Sigmoid colon (tissue), 7 donors: Measurements from ENCODE around the gene DKK3. TPM values are rescaled to one million over a fixed set of nuclear protein-coding genes. Genes with fewer than 3 reads are reported as not detected.

Experiments
- DNase-seq: peaks from one replicate; pipeline ENCODE4 v3.0.0-alpha.2; 2019
- H3K27ac ChIP-seq, 4 donors: fragments of 200-600 bp; sonication (generic); one replicate each; pipeline ENCODE4 v1.5.1; 2016 to 2019; ENCODE audit warnings: mild to moderate bottlenecking in 1 of 4
- H3K27me3 ChIP-seq, 3 donors: fragments of 200-600 bp; sonication (generic); one replicate each; pipeline ENCODE4 v1.5.1; 2019; ENCODE audit warnings: mild to moderate bottlenecking in 1 of 3
- H3K36me3 ChIP-seq, 4 donors: fragments of 200-600 bp; sonication (generic); one replicate each; pipeline ENCODE4 v1.5.1; 2016 to 2019
- H3K4me1 ChIP-seq, 4 donors: fragments of 200-600 bp; sonication (generic); one replicate each; pipeline ENCODE4 v1.5.1; 2017 to 2019
- H3K4me3 ChIP-seq, 4 donors: fragments of 200-600 bp; sonication (generic); one replicate each; pipeline ENCODE4 v1.5.1; 2017 to 2019; ENCODE audit warnings: mild to moderate bottlenecking in 2 of 4, moderate library complexity in 1 of 4
- H3K9me3 ChIP-seq, 4 donors: fragments of 200-600 bp in 3 of 4; sonication (generic) in 3 of 4; one replicate each; pipeline versions ENCODE4 v1.5.1 to v1.6.1; 2013 to 2019
- EP300 ChIP-seq, 4 donors: sonication (generic); formaldehyde crosslinking; IDR thresholded peaks; one replicate each; pipeline ENCODE4 v1.6.1; 2017; ENCODE audit warnings: antibody characterized with exemption in 4 of 4
- POLR2A ChIP-seq, 2 donors: fragments of 450-650 bp; IDR thresholded peaks; one replicate each; pipeline ENCODE4 v1.6.1; 2016; ENCODE audit warnings: antibody characterized with exemption in 2 of 2, mild to moderate bottlenecking in 2 of 2, moderate library complexity in 2 of 2
- POLR2AphosphoS5 ChIP-seq, 4 donors: sonication (generic); formaldehyde crosslinking; IDR thresholded peaks; one replicate each; pipeline ENCODE4 v1.6.1; 2017; ENCODE audit warnings: antibody characterized with exemption in 4 of 4
- WGBS, 2 donors: extraction: QIAGEN DNeasy Blood & Tissue Kit; methylation state at CpG; one replicate each; pipeline ENCODE4 v1.1.7; 2013; 5-methylcytosine and 5-hydroxymethylcytosine counted together
- intact Hi-C: fragments of 100-400 bp; cut with DNase I; formaldehyde crosslinking; loops from one replicate; pipeline ENCODE4 v1.15.1; 2023
- polyA plus RNA-seq, 3 donors: library from polyadenylated mRNA; stranded (reverse); fragments of 200-250 nt; gene quantifications; one replicate each; pipeline ENCODE4 v1.2.3, GENCODE V29; 2013
- total RNA-seq, 4 donors: library from RNA; depleted of rRNA; stranded (reverse); fragments of >200 nt; gene quantifications; one replicate each; pipeline ENCODE4 v1.1.0, GENCODE V29; 2016
- TF ChIP-seq, protein P1 (sequence below), 4 experiments: fragments of 450-650 bp in 3 of 4; fragments of 200-600 bp in 1 of 4; IDR thresholded peaks; one replicate each; pipeline ENCODE4 v1.5.1; 2016 to 2019; ENCODE audit warnings: antibody characterized with exemption in 4 of 4, mild to moderate bottlenecking in 3 of 4, moderate library complexity in 2 of 4
- donor health status: healthy with polysubstance abuse.
- donor health status: Bipolar disorder and iron deficiency.
- donor health status: healthy.

Gene DKK3
- total and polyA plus RNA-seq, 7 donors: 6.0 to 181 (median 83.6) TPM

- H3K4me3 ChIP-seq: no peak overlapping the region
- H3K27me3 ChIP-seq: no peaks in the 10 kb centered on the region
- peaks cover 0 to 10% (median 7%) of the 10 kb centered on the region in 4 donors for H3K4me1 ChIP-seq
- no peaks in the 10 kb centered on the region for H3K36me3 ChIP-seq
- intact Hi-C loops: no loop called here
- WGBS, 2 donors: 67 to 87% methylated on average over 4 of the region's 4 CpGs
- H3K27ac ChIP-seq: no peak overlapping the region
- DNase-seq: no peak
- TF ChIP-seq POLR2A (IDR thresholded peaks at IDR 0.05) (no peak), POLR2AphosphoS5 (IDR thresholded peaks at IDR 0.05) (no peak), EP300 (IDR thresholded peaks at IDR 0.05) (no peak)
- TF ChIP-seq, protein P1, sequence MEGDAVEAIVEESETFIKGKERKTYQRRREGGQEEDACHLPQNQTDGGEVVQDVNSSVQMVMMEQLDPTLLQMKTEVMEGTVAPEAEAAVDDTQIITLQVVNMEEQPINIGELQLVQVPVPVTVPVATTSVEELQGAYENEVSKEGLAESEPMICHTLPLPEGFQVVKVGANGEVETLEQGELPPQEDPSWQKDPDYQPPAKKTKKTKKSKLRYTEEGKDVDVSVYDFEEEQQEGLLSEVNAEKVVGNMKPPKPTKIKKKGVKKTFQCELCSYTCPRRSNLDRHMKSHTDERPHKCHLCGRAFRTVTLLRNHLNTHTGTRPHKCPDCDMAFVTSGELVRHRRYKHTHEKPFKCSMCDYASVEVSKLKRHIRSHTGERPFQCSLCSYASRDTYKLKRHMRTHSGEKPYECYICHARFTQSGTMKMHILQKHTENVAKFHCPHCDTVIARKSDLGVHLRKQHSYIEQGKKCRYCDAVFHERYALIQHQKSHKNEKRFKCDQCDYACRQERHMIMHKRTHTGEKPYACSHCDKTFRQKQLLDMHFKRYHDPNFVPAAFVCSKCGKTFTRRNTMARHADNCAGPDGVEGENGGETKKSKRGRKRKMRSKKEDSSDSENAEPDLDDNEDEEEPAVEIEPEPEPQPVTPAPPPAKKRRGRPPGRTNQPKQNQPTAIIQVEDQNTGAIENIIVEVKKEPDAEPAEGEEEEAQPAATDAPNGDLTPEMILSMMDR (IDR thresholded peaks at IDR 0.05): no peak
- H3K9me3 ChIP-seq: peaks cover 0 to 2% (median 0%) of the 10 kb centered on the region in 4 donors
Measured at GRCh38 chr11:12024254-12024926, 16.0 kb upstream of the DKK3 start.

DNA sequence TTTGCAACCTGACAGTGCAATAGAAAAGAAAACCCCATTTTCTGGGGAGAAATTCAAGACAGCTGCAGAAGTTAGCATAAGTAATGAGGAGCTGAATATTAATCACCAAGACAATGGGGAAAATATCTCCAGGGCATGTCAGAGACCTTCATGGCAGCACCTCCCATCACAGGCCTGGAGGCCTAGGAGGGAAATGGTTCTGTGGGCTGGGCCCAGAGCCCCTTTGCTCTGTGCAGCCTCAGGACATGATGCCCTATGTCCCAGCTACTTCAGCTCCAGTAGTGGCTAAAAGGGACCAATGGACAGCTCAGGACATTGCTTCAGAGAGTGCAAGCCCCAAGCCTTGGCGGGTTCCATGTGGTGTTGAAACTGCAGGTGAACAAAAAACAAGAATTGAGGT, 14.6 kb upstream of the DKK3 start:
- Histone ChIP-seq H3K4me3 (no peak overlapping the region), H3K4me1 (peaks cover 0 to 22% (median 17%) of the 10 kb centered on the region in 4 donors), H3K27me3 (no peaks in the 10 kb centered on the region), H3K27ac (no peak overlapping the region), H3K9me3 (peaks cover 0 to 2% (median 0%) of the 10 kb centered on the region in 4 donors), H3K36me3 (no peaks in the 10 kb centered on the region)
- WGBS, 2 donors: 93 to 95% methylated on average over 1 of the region's 1 CpG
- intact Hi-C loops: no loop called here
- TF ChIP-seq EP300 (IDR thresholded peaks at IDR 0.05) (no peak), POLR2AphosphoS5 (IDR thresholded peaks at IDR 0.05) (no peak), POLR2A (IDR thresholded peaks at IDR 0.05) (no peak)
- TF ChIP-seq, protein P1 (IDR thresholded peaks at IDR 0.05): no peak
- no peak for DNase-seq

DNA sequence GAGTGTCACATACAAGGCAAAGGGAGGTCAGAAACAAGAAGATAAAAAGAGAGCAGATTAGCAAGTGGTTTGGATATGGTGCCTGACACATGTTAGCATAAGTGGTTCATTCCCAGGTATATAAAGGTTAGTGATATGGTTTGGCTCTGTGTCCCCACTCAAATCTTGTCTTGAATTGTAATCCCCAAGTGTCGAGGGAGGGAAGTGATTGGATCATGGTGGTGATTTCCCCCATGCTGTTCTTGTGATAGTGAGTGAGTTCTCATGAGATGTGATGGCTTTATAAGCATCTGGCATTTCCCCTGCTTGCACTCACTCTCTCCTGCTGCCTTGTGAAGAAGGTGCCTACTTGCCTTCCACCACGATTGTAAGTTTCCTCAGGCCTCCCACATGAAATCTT, 12.1 kb upstream of the DKK3 start:
- Histone ChIP-seq H3K4me1 (peaks cover 0 to 35% (median 30%) of the 10 kb centered on the region in 4 donors), H3K27ac (no peak overlapping the region), H3K27me3 (no peaks in the 10 kb centered on the region), H3K36me3 (no peaks in the 10 kb centered on the region), H3K4me3 (no peak overlapping the region), H3K9me3 (peaks cover 0 to 2% (median 0%) of the 10 kb centered on the region in 4 donors)
- 69 to 87% methylated on average over 2 of the region's 2 CpGs for WGBS, 2 donors
- intact Hi-C loops: no loop called here
- no peak for DNase-seq
- TF ChIP-seq, protein P1 (IDR thresholded peaks at IDR 0.05): no peak
- TF ChIP-seq POLR2AphosphoS5 (IDR thresholded peaks at IDR 0.05): no peak

GRCh38 chr11:12019866-12020416, 11.5 kb upstream of the DKK3 start:
- Histone ChIP-seq H3K4me3 (no peak overlapping the region), H3K27me3 (no peaks in the 10 kb centered on the region), H3K27ac (peak overlapping the region in 3 of 4 donors; percentile 5 to 58 (median 52)), H3K4me1 (peaks cover 0 to 35% (median 30%) of the 10 kb centered on the region in 4 donors), H3K9me3 (peaks cover 0 to under 1% (median 0%) of the 10 kb centered on the region in 4 donors), H3K36me3 (no peaks in the 10 kb centered on the region)
- TF ChIP-seq POLR2AphosphoS5 (IDR thresholded peaks at IDR 0.05): no peak
- TF ChIP-seq, protein P1 (IDR thresholded peaks at IDR 0.05): no peak
- no peak for TF ChIP-seq POLR2A (IDR thresholded peaks at IDR 0.05)
- no peak for TF ChIP-seq EP300 (IDR thresholded peaks at IDR 0.05)
- 74 to 76% methylated on average over 3 of the region's 3 CpGs for WGBS, 2 donors
- DNase-seq: no peak
- intact Hi-C loops: no loop called here
